HEK293 (cell line): Measurements from ENCODE around the gene POLD4.

Experiments used
- CTCF ChIA-PET: fragments of 350-600 bp; formaldehyde crosslinking; extraction: SDS; loops from one replicate; lab custom pipeline; 2021; ENCODE audit warnings: antibody characterized with exemption; lab: Yijun Ruan, JAX
- POLR2A ChIA-PET: fragments of 300-600 bp; formaldehyde crosslinking; extraction: SDS; loops from one replicate; lab custom pipeline; 2020; ENCODE audit warnings: antibody characterized with exemption, inconsistent platforms; lab: Yijun Ruan, JAX
- H3K27ac ChIP-seq: fragments of 200-500 bp; sonication (Bioruptor generic); 2 replicates; pipeline ENCODE4 v1.5.1; 2014; ENCODE audit warnings: low read depth, low read length, control low read depth, inconsistent platforms; ENCODE audit errors: extremely low read depth
- H3K36me3 ChIP-seq, 2 experiments: fragments of 200-500 bp in 1 of 2; sonication (Bioruptor generic) in 1 of 2; 1 replicate in 1 of 2; 2 replicates in 1 of 2; pipeline ENCODE4 v1.5.1; 2014 to 2017; ENCODE audit warnings: inconsistent platforms in 2 of 2, low read length in 2 of 2; ENCODE audit not compliant: control insufficient read depth in 2 of 2, insufficient read depth in 1 of 2
- H3K4me1 ChIP-seq: fragments of 200-500 bp; sonication (Bioruptor generic); 2 replicates; pipeline ENCODE4 v1.5.1; 2014; ENCODE audit warnings: mild to moderate bottlenecking, low read length, inconsistent platforms; ENCODE audit not compliant: control insufficient read depth, insufficient read depth
- H3K4me3 ChIP-seq: 2 replicates; pipeline ENCODE4 v1.5.1; 2011; ENCODE audit warnings: low read depth, mild to moderate bottlenecking, control low read depth, low read length, moderate library complexity
- H3K9me3 ChIP-seq: fragments of 200-500 bp; sonication (Bioruptor generic); 2 replicates; pipeline ENCODE4 v1.5.1; 2014; ENCODE audit warnings: low read depth, low read length, inconsistent platforms; ENCODE audit not compliant: control insufficient read depth, insufficient read depth
- EGR2 ChIP-seq: fragments of 450-650 bp; formaldehyde crosslinking; IDR thresholded peaks from 2 replicates; pipeline ENCODE4 v1.5.1; 2016; ENCODE audit warnings: low read depth, missing biosample characterization, missing genetic modification characterization
- HIC1 ChIP-seq: fragments of 450-650 bp; formaldehyde crosslinking; IDR thresholded peaks from 2 replicates; pipeline ENCODE4 v1.5.1; 2016; ENCODE audit warnings: missing biosample characterization, missing genetic modification characterization
- IKZF3 ChIP-seq: fragments of 450-650 bp; IDR thresholded peaks from 2 replicates; pipeline ENCODE4 v1.5.0; 2018; ENCODE audit warnings: missing biosample characterization, mild to moderate bottlenecking, missing genetic modification characterization, moderate library complexity
- PBX3 ChIP-seq: sonication (generic); formaldehyde crosslinking; IDR thresholded peaks from 2 replicates; pipeline ENCODE4 v1.8.1; 2022; ENCODE audit warnings: mild to moderate bottlenecking, moderate library complexity, missing genetic modification reagents
- WT1 ChIP-seq: fragments of 450-650 bp; formaldehyde crosslinking; IDR thresholded peaks from 2 replicates; pipeline ENCODE4 v1.5.1; 2016; ENCODE audit warnings: missing biosample characterization, missing genetic modification characterization
- ZIC2 ChIP-seq: fragments of 450-650 bp; formaldehyde crosslinking; IDR thresholded peaks from 2 replicates; pipeline ENCODE4 v1.5.1; 2016; ENCODE audit warnings: missing biosample characterization, missing genetic modification characterization
- ZNF335 ChIP-seq: fragments of 450-650 bp; formaldehyde crosslinking; conservative IDR thresholded peaks from 2 replicates; pipeline ENCODE4 v1.5.1; 2016; ENCODE audit warnings: missing biosample characterization, missing genetic modification characterization
- ZNF501 ChIP-seq: fragments of 450-650 bp; formaldehyde crosslinking; IDR thresholded peaks from 2 replicates; pipeline ENCODE4 v1.5.1; 2016; ENCODE audit warnings: missing biosample characterization, missing genetic modification characterization
- ZNF600 ChIP-seq: fragments of 450-650 bp; formaldehyde crosslinking; IDR thresholded peaks from 2 replicates; pipeline ENCODE4 v1.5.1; 2016; ENCODE audit warnings: missing biosample characterization, missing genetic modification characterization
- ZNF777 ChIP-seq: fragments of 450-650 bp; formaldehyde crosslinking; IDR thresholded peaks from 2 replicates; pipeline ENCODE4 v1.5.1; 2017; ENCODE audit warnings: missing biosample characterization, missing genetic modification characterization, borderline replicate concordance
- TF ChIP-seq, protein P1 (sequence below): fragments of 450-650 bp; formaldehyde crosslinking; IDR thresholded peaks from 2 replicates; pipeline ENCODE4; 2016; ENCODE audit warnings: missing biosample characterization, missing genetic modification characterization
- TF ChIP-seq, protein P2 (sequence below): fragments of 450-650 bp; formaldehyde crosslinking; IDR thresholded peaks from 2 replicates; pipeline ENCODE4 v1.5.1; 2016; ENCODE audit warnings: missing biosample characterization, missing genetic modification characterization
- TF ChIP-seq, protein P3 (sequence below): fragments of 450-650 bp; formaldehyde crosslinking; IDR thresholded peaks from 2 replicates; pipeline ENCODE4 v1.5.1; 2016; ENCODE audit warnings: missing biosample characterization, missing genetic modification characterization
- TF ChIP-seq, protein P4 (sequence below): fragments of 450-650 bp; formaldehyde crosslinking; IDR thresholded peaks from 2 replicates; pipeline ENCODE4 v1.5.1; 2016; ENCODE audit warnings: missing biosample characterization, missing genetic modification characterization
- TF ChIP-seq, protein P5 (sequence below): fragments of 450-650 bp; formaldehyde crosslinking; IDR thresholded peaks from 2 replicates; pipeline ENCODE4 v1.5.1; 2017; ENCODE audit warnings: missing biosample characterization, missing genetic modification characterization
- TF ChIP-seq, protein P6 (sequence below): fragments of 450-650 bp; formaldehyde crosslinking; conservative IDR thresholded peaks from 2 replicates; pipeline ENCODE4 v1.5.1; 2016; ENCODE audit warnings: low read depth, missing biosample characterization, missing genetic modification characterization

The POLD4 gene

DNA sequence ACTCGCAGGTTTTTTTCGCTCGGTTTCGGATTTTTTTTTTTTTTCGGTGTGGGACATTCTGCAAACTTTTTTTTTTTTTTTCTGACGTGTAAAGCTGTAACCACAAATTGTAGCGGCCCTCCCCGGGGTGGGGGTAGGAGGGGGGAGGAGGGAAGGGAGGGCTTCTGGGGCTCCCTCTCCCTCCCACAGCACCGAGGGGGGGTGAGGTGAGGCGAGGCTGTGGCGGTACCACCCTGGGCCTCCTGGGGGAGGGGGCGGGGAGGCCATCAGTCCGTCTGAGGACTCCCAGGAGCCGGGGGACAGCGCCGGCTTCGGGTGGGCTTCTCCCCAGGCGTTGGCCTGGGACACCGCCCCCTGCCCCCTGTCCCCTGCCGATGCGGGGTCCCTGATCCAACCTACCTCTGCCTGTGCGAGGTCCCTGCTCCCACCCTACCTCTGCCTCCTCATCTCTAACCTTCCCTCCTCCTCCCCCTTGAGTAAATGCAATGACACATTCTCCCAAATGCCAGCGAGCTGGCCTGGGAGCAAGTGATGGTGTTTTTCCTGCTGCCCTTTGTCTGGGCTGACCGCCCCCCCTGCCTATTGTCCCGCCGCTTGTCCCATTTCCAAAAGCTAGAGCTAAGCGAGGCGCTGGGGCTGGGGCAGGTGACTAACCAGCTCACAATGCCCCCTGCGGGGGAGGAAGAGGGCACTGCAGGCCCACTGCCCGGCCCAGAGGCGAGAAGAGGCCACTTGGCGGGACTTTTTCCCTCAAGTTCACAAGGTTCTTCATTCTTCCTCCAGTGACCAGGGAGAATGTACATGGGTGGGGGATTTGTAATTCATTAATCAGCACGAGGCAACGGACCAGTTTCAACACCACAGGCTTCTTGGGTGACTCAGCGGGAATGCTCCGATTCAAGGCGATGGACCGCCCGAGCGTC lies 20.6 kb upstream of the POLD4 start:
- Histone ChIP-seq H3K36me3 (no peaks in the 10 kb centered on the region), H3K9me3 (no peaks in the 10 kb centered on the region), H3K4me3 (peak overlapping the region; percentile 57), H3K4me1 (peaks cover 3% of the 10 kb centered on the region; the same call in 1 of the 2 replicates), H3K27ac (peak overlapping the region; percentile 71; the same call in 1 of the 2 replicates)
- ChIA-PET CTCF (interaction anchor here (0.7 to 30.4 kb wide), 5 partner anchors 8 to 54 kb away, joined by 3 to 898 read pairs (median 5); partner anchors contain the start of genes CLCF1, POLD4 and RAD9A), POLR2A (interaction anchor here (0.6 to 4.2 kb wide), 8 partner anchors 9 to 256 kb away, joined by 3 to 30 read pairs (median 4); partner anchors contain the start of genes POLD4 and PPP1CA)
- TF ChIP-seq, protein P1, sequence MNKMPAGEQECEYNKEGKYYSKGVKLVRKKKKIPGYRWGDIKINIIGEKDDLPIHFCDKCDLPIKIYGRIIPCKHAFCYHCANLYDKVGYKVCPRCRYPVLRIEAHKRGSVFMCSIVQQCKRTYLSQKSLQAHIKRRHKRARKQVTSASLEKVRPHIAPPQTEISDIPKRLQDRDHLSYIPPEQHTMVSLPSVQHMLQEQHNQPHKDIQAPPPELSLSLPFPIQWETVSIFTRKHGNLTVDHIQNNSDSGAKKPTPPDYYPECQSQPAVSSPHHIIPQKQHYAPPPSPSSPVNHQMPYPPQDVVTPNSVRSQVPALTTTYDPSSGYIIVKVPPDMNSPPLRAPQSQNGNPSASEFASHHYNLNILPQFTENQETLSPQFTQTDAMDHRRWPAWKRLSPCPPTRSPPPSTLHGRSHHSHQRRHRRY (tag by site-specific recombination): no peak
- peak; percentile 80 for TF ChIP-seq ZNF335
- TF ChIP-seq WT1 (tag by site-specific recombination): peak; percentile 11; the same call in 1 of the 2 replicates
- peak; percentile 47; the same call in 1 of the 2 replicates for TF ChIP-seq ZIC2
- TF ChIP-seq, protein P2, sequence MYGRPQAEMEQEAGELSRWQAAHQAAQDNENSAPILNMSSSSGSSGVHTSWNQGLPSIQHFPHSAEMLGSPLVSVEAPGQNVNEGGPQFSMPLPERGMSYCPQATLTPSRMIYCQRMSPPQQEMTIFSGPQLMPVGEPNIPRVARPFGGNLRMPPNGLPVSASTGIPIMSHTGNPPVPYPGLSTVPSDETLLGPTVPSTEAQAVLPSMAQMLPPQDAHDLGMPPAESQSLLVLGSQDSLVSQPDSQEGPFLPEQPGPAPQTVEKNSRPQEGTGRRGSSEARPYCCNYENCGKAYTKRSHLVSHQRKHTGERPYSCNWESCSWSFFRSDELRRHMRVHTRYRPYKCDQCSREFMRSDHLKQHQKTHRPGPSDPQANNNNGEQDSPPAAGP (tag by site-specific recombination): 0 out of 2 replicates have a peak, but pooled peaks have one; percentile 22
- TF ChIP-seq, protein P3, sequence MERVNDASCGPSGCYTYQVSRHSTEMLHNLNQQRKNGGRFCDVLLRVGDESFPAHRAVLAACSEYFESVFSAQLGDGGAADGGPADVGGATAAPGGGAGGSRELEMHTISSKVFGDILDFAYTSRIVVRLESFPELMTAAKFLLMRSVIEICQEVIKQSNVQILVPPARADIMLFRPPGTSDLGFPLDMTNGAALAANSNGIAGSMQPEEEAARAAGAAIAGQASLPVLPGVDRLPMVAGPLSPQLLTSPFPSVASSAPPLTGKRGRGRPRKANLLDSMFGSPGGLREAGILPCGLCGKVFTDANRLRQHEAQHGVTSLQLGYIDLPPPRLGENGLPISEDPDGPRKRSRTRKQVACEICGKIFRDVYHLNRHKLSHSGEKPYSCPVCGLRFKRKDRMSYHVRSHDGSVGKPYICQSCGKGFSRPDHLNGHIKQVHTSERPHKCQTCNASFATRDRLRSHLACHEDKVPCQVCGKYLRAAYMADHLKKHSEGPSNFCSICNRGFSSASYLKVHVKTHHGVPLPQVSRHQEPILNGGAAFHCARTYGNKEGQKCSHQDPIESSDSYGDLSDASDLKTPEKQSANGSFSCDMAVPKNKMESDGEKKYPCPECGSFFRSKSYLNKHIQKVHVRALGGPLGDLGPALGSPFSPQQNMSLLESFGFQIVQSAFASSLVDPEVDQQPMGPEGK (tag by site-specific recombination): peak; percentile 66; the same call in 1 of the 2 replicates
- TF ChIP-seq PBX3 (CRISPR knock-in tag): no peak
- TF ChIP-seq ZNF600 (tag by site-specific recombination): peak; percentile 24; the same call in 1 of the 2 replicates
- TF ChIP-seq IKZF3 (tag by site-specific recombination): no peak
- TF ChIP-seq ZNF777 (tag by site-specific recombination): no peak
- TF ChIP-seq, protein P4, sequence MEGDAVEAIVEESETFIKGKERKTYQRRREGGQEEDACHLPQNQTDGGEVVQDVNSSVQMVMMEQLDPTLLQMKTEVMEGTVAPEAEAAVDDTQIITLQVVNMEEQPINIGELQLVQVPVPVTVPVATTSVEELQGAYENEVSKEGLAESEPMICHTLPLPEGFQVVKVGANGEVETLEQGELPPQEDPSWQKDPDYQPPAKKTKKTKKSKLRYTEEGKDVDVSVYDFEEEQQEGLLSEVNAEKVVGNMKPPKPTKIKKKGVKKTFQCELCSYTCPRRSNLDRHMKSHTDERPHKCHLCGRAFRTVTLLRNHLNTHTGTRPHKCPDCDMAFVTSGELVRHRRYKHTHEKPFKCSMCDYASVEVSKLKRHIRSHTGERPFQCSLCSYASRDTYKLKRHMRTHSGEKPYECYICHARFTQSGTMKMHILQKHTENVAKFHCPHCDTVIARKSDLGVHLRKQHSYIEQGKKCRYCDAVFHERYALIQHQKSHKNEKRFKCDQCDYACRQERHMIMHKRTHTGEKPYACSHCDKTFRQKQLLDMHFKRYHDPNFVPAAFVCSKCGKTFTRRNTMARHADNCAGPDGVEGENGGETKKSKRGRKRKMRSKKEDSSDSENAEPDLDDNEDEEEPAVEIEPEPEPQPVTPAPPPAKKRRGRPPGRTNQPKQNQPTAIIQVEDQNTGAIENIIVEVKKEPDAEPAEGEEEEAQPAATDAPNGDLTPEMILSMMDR (tag by site-specific recombination): peak; percentile 43; the same call in 1 of the 2 replicates
- TF ChIP-seq, protein P5, sequence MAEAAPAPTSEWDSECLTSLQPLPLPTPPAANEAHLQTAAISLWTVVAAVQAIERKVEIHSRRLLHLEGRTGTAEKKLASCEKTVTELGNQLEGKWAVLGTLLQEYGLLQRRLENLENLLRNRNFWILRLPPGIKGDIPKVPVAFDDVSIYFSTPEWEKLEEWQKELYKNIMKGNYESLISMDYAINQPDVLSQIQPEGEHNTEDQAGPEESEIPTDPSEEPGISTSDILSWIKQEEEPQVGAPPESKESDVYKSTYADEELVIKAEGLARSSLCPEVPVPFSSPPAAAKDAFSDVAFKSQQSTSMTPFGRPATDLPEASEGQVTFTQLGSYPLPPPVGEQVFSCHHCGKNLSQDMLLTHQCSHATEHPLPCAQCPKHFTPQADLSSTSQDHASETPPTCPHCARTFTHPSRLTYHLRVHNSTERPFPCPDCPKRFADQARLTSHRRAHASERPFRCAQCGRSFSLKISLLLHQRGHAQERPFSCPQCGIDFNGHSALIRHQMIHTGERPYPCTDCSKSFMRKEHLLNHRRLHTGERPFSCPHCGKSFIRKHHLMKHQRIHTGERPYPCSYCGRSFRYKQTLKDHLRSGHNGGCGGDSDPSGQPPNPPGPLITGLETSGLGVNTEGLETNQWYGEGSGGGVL (tag by site-specific recombination): peak; percentile 85
- no peak for TF ChIP-seq ZNF501
- TF ChIP-seq, protein P6, sequence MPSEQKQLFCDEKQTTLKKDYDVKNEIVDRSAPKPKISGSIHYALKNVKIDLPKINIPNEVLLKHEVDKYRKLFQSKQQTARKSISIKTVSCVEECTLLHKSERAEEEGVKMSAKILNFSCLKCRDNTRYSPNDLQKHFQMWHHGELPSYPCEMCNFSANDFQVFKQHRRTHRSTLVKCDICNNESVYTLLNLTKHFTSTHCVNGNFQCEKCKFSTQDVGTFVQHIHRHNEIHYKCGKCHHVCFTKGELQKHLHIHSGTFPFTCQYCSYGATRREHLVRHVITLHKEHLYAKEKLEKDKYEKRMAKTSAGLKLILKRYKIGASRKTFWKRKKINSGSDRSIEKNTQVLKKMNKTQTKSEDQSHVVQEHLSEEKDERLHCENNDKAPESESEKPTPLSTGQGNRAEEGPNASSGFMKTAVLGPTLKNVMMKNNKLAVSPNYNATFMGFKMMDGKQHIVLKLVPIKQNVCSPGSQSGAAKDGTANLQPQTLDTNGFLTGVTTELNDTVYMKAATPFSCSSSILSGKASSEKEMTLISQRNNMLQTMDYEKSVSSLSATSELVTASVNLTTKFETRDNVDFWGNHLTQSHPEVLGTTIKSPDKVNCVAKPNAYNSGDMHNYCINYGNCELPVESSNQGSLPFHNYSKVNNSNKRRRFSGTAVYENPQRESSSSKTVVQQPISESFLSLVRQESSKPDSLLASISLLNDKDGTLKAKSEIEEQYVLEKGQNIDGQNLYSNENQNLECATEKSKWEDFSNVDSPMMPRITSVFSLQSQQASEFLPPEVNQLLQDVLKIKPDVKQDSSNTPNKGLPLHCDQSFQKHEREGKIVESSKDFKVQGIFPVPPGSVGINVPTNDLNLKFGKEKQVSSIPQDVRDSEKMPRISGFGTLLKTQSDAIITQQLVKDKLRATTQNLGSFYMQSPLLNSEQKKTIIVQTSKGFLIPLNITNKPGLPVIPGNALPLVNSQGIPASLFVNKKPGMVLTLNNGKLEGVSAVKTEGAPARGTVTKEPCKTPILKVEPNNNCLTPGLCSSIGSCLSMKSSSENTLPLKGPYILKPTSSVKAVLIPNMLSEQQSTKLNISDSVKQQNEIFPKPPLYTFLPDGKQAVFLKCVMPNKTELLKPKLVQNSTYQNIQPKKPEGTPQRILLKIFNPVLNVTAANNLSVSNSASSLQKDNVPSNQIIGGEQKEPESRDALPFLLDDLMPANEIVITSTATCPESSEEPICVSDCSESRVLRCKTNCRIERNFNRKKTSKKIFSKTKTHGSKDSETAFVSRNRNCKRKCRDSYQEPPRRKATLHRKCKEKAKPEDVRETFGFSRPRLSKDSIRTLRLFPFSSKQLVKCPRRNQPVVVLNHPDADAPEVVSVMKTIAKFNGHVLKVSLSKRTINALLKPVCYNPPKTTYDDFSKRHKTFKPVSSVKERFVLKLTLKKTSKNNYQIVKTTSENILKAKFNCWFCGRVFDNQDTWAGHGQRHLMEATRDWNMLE (tag by site-specific recombination): no peak
- peak; percentile 70; the same call in 1 of the 2 replicates for TF ChIP-seq HIC1
- TF ChIP-seq EGR2 (tag by site-specific recombination): peak; percentile 16; the same call in 1 of the 2 replicates
